Motor neuron (in vitro differentiated cells): ENCODE data around the gene LIM2. TPM values are rescaled to one million over a fixed set of nuclear protein-coding genes. Genes with fewer than 3 reads are reported as not detected.

Source experiments
- ATAC-seq, 8 experiments: fragments of 200-7000 bp; cut with Tn5 transposase; replicated peaks in 6 of 8; 2 replicates each; pipeline ENCODE4 v1.8.0; 2021; ENCODE audit warnings: mild to moderate bottlenecking in 8 of 8, moderate library complexity in 8 of 8
- H3K27ac ChIP-seq, 2 donors: fragments of 250-450 bp; sonication (Bioruptor Pico); 2 replicates each; pipeline ENCODE4 v1.9.0; 2021; ENCODE audit warnings: antibody characterized with exemption in 2 of 2, mild to moderate bottlenecking in 2 of 2, moderate library complexity in 1 of 2
- H3K4me1 ChIP-seq, 2 donors: fragments of 250-450 bp; sonication (Bioruptor Pico); replicated peaks in 1 of 2; 2 replicates each; pipeline ENCODE4 v1.6.1; 2021; ENCODE audit warnings: antibody characterized with exemption in 2 of 2, mild to moderate bottlenecking in 2 of 2, moderate library complexity in 1 of 2
- H3K4me3 ChIP-seq, 5 donors: fragments of 250-450 bp; sonication (Bioruptor Pico); 2 replicates each; pipeline ENCODE4 v1.9.0; 2021; ENCODE audit warnings: antibody characterized with exemption in 5 of 5, mild to moderate bottlenecking in 5 of 5, moderate library complexity in 4 of 5
- WGBS, 10 experiments: fragments of 450-650 bp; shearing (Covaris generic); methylation state at CpG; one replicate each; pipeline ENCODE4 v1.0.0; 2022; 5-methylcytosine and 5-hydroxymethylcytosine counted together
- in situ Hi-C, 9 experiments: fragments of 400-800 bp; cut with MboI; loops; one replicate each; pipeline ENCODE4 v1.15.0; 2021; ENCODE audit warnings: low sequenced_read_pairs in 9 of 9, low pct_unique_long_range_greater_than_20kb in 2 of 9; ENCODE audit not compliant: unreplicated experiment in 9 of 9
- total RNA-seq, 8 experiments: library from RNA; unstranded; fragments of 300-600 nt; gene quantifications; 2 replicates each; pipeline versions ENCODE4 v1.2.3 to v1.2.4, GENCODE V29; 2022

LIM2 gene
- total RNA-seq, 8 experiments from 2014 or later: 0.38 TPM; not detected in 7

- peak overlapping the region in 1 of 2 donors; percentile 71 for H3K27ac ChIP-seq
Measured at GRCh38 chr19:51339313-51339686, 48.5 kb downstream of the LIM2 start.

DNA sequence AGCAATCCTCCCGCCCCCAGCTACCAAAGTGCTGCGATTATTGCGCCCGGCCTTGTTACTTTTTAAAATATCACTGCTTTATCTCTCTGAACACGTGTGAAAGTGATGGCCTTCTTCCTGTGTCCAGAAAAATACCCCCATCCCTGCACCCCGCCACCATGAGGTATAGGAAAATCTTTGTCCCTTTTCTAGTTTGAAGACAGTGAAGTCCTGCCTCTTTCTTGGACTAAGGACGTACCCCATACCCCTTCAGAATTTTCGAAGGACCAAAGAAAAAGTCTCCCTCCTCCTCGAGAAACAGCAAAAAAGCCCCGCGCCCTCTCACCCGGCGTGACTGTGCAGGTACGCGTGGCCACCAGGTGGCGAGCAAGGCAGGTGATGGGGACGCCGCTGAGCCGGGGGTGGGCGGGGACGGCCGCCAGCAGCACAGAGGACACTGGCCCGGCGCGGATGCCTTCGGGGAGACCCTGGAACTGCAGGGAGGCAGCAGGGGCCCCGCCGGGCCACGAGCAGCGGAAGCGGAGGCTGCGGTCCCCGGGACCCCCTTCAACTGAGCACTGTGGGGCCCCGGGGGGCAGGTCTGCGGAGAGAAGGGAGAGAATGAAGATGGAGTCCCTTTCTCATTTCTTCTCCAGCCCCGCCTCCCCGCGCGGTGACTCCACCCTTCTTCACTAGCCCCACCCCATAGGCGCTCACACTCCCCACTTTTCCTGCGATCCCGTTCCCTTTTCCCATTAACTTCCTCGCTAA is 49.0 kb downstream of the LIM2 start:
- peak; percentile 41 to 67 (median 50) for ATAC-seq
- peaks cover 0 to 7% of the 10 kb centered on the region in 2 donors for H3K4me1 ChIP-seq
- in situ Hi-C loops: no loop called here
- peak overlapping the region; percentile 72 to 85 (median 82) for H3K4me3 ChIP-seq
- 0 to 82% (median 43%) methylated on average over 1 to 10 of the region's 43 CpGs; no CpG with 5 or more reads in 1 of the 10 experiments for WGBS, 10 experiments
- peak overlapping the region; percentile 71 for H3K27ac ChIP-seq

More at GRCh38 chr19:51339313-51339686, 48.5 kb downstream of the LIM2 start:
- ATAC-seq: peak in 5 of 8 experiments; percentile 0 to 4 (median 1)
- in situ Hi-C loops: no loop called here
- H3K4me1 ChIP-seq: peaks cover 0 to 7% of the 10 kb centered on the region in 2 donors
- H3K4me3 ChIP-seq: peak overlapping the region; percentile 72 to 85 (median 82)
- WGBS, 10 experiments: 0 to 4% (median 0%) methylated on average over 1 to 8 of the region's 10 CpGs; no CpG with 5 or more reads in 3 of the 10 experiments

- 51 to 100% (median 85%) methylated on average over 1 to 9 of the region's 19 CpGs; no CpG with 5 or more reads in 2 of the 10 experiments for WGBS, 10 experiments
- peak overlapping the region in 3 of 5 donors; percentile 81 to 85 (median 85) for H3K4me3 ChIP-seq
- no peak for ATAC-seq
- in situ Hi-C loops: no loop called here
- H3K27ac ChIP-seq: no peak overlapping the region
- peaks cover 0 to 7% of the 10 kb centered on the region in 2 donors for H3K4me1 ChIP-seq
Measured at GRCh38 chr19:51337861-51338562, 49.8 kb downstream of the LIM2 start.

DNA sequence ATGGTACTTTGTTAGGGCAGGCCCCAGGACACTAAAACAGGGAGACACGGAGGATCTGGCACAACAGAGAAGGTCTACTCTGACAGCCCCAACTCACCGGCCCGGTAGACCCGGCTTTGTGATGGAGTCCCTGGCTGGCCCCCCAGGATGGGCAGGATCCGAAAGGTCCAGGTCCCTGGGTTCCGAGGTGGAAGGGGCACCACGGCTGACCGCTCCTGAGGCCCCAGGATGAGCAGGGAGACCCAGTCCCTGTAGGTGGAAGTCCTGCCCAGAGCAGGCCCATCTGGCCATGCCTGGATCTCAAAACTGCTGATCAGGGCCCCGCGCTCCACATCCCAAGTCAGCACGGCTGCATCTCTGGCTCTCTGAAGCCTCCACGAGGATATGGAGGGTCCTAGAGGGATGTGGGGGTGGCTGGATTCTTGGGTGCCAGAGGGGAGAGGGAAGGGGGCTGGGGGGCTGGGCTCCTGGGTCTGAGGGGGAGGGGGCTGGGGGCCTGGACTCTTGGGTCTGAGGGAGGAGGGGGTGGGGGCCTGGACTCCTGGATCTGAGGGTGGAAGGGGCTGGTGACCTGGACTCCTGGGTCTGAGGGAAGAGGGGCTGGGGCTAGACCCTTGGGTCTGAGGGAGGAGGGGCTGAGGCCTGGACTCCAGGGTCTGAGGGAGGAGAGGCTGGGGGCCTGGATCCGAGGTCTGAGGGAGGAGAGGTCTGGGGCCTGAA is 50.5 kb downstream of the LIM2 start:
- ATAC-seq: no peak
- in situ Hi-C loops: no loop called here
- H3K4me1 ChIP-seq: peaks cover 0 to 7% of the 10 kb centered on the region in 2 donors
- WGBS, 10 experiments: 76 to 100% (median 92%) methylated on average over 1 to 5 of the region's 13 CpGs; no CpG with 5 or more reads in 7 of the 10 experiments
- no peak overlapping the region for H3K27ac ChIP-seq
- no peak overlapping the region for H3K4me3 ChIP-seq

- Histone ChIP-seq H3K4me3 (no peak overlapping the region), H3K4me1 (no peaks in the 10 kb centered on the region), H3K27ac (no peak overlapping the region)
- in situ Hi-C loops: no loop called here
- no peak for ATAC-seq
- 68 to 100% (median 83%) methylated on average over 1 to 5 of the region's 13 CpGs; no CpG with 5 or more reads in 3 of the 10 experiments for WGBS, 10 experiments
Measured at GRCh38 chr19:51333836-51334460, 53.8 kb downstream of the LIM2 start.

- WGBS, 10 experiments: 60 to 100% (median 82%) methylated on average over 1 to 6 of the region's 6 CpGs
- in situ Hi-C loops: no loop called here
- Histone ChIP-seq H3K27ac (no peak overlapping the region), H3K4me3 (no peak overlapping the region), H3K4me1 (peaks cover 4 to 5% of the 10 kb centered on the region in 2 donors)
- ATAC-seq: no peak
Measured at GRCh38 chr19:51331716-51332115, 56.1 kb downstream of the LIM2 start.

DNA sequence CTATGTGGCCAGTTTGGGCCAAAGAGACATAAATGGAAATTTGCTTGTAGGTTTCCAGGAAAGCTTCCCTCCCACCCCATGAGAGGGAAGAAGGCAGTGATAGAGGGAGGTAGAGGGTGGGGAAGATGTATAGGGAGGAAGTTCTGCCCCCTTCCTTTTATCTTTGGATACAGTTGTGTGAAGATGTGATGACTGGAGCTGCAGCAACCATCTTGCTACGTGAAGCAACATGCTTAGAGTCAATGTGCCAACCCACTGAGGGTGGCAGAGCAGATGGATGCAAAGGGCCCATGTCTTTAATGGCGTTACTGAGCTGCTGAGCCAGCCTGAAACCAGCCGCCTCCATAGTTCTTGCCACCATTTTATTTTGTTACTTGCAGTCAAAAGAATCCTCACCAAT is 56.6 kb downstream of the LIM2 start:
- WGBS, 10 experiments: 25 to 80% (median 58%) methylated on average over 1 to 3 of the region's 3 CpGs; no CpG with 5 or more reads in 4 of the 10 experiments
- H3K4me3 ChIP-seq: no peak overlapping the region
- H3K4me1 ChIP-seq: peaks cover 4 to 5% of the 10 kb centered on the region in 2 donors
- in situ Hi-C loops: no loop called here
- no peak overlapping the region for H3K27ac ChIP-seq
- no peak for ATAC-seq

- no peak for ATAC-seq
- WGBS, 10 experiments: 85 to 100% (median 100%) methylated on average over 1 to 4 of the region's 4 CpGs; no CpG with 5 or more reads in 3 of the 10 experiments
Measured at GRCh38 chr19:51330366-51330765, 57.4 kb downstream of the LIM2 start.

More at GRCh38 chr19:51330366-51330765, 57.4 kb downstream of the LIM2 start:
- Histone ChIP-seq H3K27ac (no peak overlapping the region), H3K4me3 (no peak overlapping the region), H3K4me1 (peaks cover 4 to 5% of the 10 kb centered on the region in 2 donors)
- in situ Hi-C loops: no loop called here

Other genes with a start within 250 kb of the LIM2 start
- 1 to 10 TPM in 1 of 8 experiments, under 1 TPM in 2, not detected in 5; 0.20 to 1.2 (median 0.33) TPM for gene SIGLEC7, start 245.7 kb downstream of the LIM2 start, total RNA-seq
- gene CD33, start 162.9 kb downstream of the LIM2 start, total RNA-seq: 10 to 100 TPM in 1 of 8 experiments, 1 to 10 TPM in 2, under 1 TPM in 3, not detected in 2; 0.09 to 26.1 (median 2.7) TPM
- gene SIGLECL1, start 136.9 kb downstream of the LIM2 start, total RNA-seq: 1 to 10 TPM in 1 of 8 experiments, under 1 TPM in 1, not detected in 6; 0.20 to 1.1 TPM
- gene IGLON5, start 76.3 kb downstream of the LIM2 start, total RNA-seq: 10 to 100 TPM in 2 of 8 experiments, 1 to 10 TPM in 3, under 1 TPM in 3; 0.20 to 13.0 (median 5.7) TPM
- 1 to 10 TPM; 1.3 to 5.2 (median 2.2) TPM for gene VSIG10L, start 45.8 kb downstream of the LIM2 start, total RNA-seq
- 100 to 1,000 TPM in 7 of 8 experiments, 10 to 100 TPM in 1; 64.7 to 217 (median 144) TPM for gene ETFB, start 21.6 kb downstream of the LIM2 start, total RNA-seq
- gene CLDND2, start 19.0 kb downstream of the LIM2 start, total RNA-seq: 1 to 10 TPM in 7 of 8 experiments, under 1 TPM in 1; 0.36 to 4.1 (median 2.4) TPM
- gene NKG7, start 15.3 kb downstream of the LIM2 start, total RNA-seq: under 1 TPM in 1 of 8 experiments, not detected in 7; 0.27 TPM
- 1 to 10 TPM in 2 of 8 experiments, under 1 TPM in 4, not detected in 2; 0.14 to 1.2 (median 0.58) TPM for gene C19orf84, start 2.6 kb upstream of the LIM2 start, total RNA-seq
- 1 to 10 TPM in 1 of 8 experiments, under 1 TPM in 5, not detected in 2; 0.05 to 1.2 (median 0.71) TPM for gene SIGLEC10, start 29.7 kb upstream of the LIM2 start, total RNA-seq
- gene SIGLEC8, start 70.5 kb upstream of the LIM2 start, total RNA-seq: under 1 TPM in 2 of 8 experiments, not detected in 6; 0.47 to 0.51 TPM
- gene CEACAM18, start 90.6 kb upstream of the LIM2 start, total RNA-seq: not detected
- under 1 TPM in 2 of 8 experiments, not detected in 6; 0.08 to 0.19 TPM for gene SIGLEC12, start 113.8 kb upstream of the LIM2 start, total RNA-seq
- not detected for gene SIGLEC6, start 143.7 kb upstream of the LIM2 start, total RNA-seq
- gene ZNF175, start 183.3 kb upstream of the LIM2 start, total RNA-seq: 1 to 10 TPM; 3.0 to 9.5 (median 6.0) TPM
- gene SIGLEC5, start 242.4 kb upstream of the LIM2 start, total RNA-seq: not detected